Keratinocyte (primary cell): ENCODE measurements around the gene ARHGEF25. TPM values are rescaled to one million over a fixed set of nuclear protein-coding genes. Genes with fewer than 3 reads are reported as not detected.

ENCODE experiments used
- DNase-seq: peaks from one replicate; pipeline ENCODE4 v3.0.0-alpha.2; 2011; ENCODE audit warnings: low read depth, missing footprints, low spot score
- FAIRE-seq: peaks from 2 replicates; lab custom pipeline; 2011; peaks lifted over from hg19 to GRCh38; lab: Jason Lieb, UNC
- H2AFZ ChIP-seq: 2 replicates; pipeline ENCODE4 v1.6.0; 2012; ENCODE audit warnings: low read length, control low read depth, inconsistent platforms; ENCODE audit not compliant: control insufficient read depth
- H3K27ac ChIP-seq: 2 replicates; pipeline ENCODE4 v1.5.1; 2011; ENCODE audit warnings: low read length; ENCODE audit not compliant: control insufficient read depth, insufficient read depth
- H3K27me3 ChIP-seq: 3 replicates; pipeline ENCODE4 v1.6.0; 2011; ENCODE audit warnings: low read length; ENCODE audit not compliant: control insufficient read depth, insufficient read depth; ENCODE audit errors: extremely low read depth
- H3K36me3 ChIP-seq, 2 experiments: 2 replicates in 1 of 2; 3 replicates in 1 of 2; pipeline ENCODE4 v1.5.1; 2011; ENCODE audit warnings: low read length in 2 of 2, mild to moderate bottlenecking in 1 of 2; ENCODE audit not compliant: control insufficient read depth in 2 of 2, insufficient read depth in 2 of 2; ENCODE audit errors: extremely low read depth in 1 of 2
- H3K4me1 ChIP-seq: 3 replicates; pipeline ENCODE4 v1.5.1; 2011; ENCODE audit warnings: low read length; ENCODE audit not compliant: control insufficient read depth, insufficient read depth; ENCODE audit errors: extremely low read depth
- H3K4me2 ChIP-seq: 3 replicates; pipeline ENCODE4 v1.6.0; 2011; ENCODE audit warnings: low read depth, low read length; ENCODE audit not compliant: control insufficient read depth, insufficient read depth; ENCODE audit errors: extremely low read depth
- H3K4me3 ChIP-seq, 3 experiments: fragments of 200-600 bp in 1 of 3; sonication (generic) in 1 of 3; 2 replicates in 2 of 3; 3 replicates in 1 of 3; pipeline ENCODE4 v1.5.1; 2011 to 2016; ENCODE audit warnings: low read length in 3 of 3, mild to moderate bottlenecking in 3 of 3, control low read depth in 2 of 3, inconsistent platforms in 1 of 3, low read depth in 1 of 3, mixed read lengths in 1 of 3, mixed run types in 1 of 3, moderate library complexity in 1 of 3; ENCODE audit not compliant: control insufficient read depth in 2 of 3, insufficient read depth in 2 of 3; ENCODE audit errors: extremely low read depth in 1 of 3
- H3K79me2 ChIP-seq: 2 replicates; pipeline ENCODE4 v1.6.0; 2012; ENCODE audit warnings: low read length; ENCODE audit not compliant: control insufficient read depth, insufficient read depth
- H3K9ac ChIP-seq: 3 replicates; pipeline ENCODE4 v1.6.0; 2011; ENCODE audit warnings: low read length; ENCODE audit not compliant: control insufficient read depth, insufficient read depth; ENCODE audit errors: extremely low read depth
- H3K9me1 ChIP-seq: 3 replicates; pipeline ENCODE4 v1.6.0; 2011; ENCODE audit warnings: low read length; ENCODE audit not compliant: control insufficient read depth, insufficient read depth; ENCODE audit errors: extremely low read depth
- H3K9me3 ChIP-seq: 2 replicates; pipeline ENCODE4 v1.5.1; 2012; ENCODE audit warnings: low read depth, low read length; ENCODE audit not compliant: control insufficient read depth
- H4K20me1 ChIP-seq: 3 replicates; pipeline ENCODE4 v1.6.0; 2011; ENCODE audit warnings: low read length; ENCODE audit not compliant: control insufficient read depth, insufficient read depth; ENCODE audit errors: extremely low read depth
- CTCF ChIP-seq, 3 experiments: IDR thresholded peaks in 1 of 3; conservative IDR thresholded peaks in 1 of 3; optimal IDR thresholded peaks in 1 of 3; 2 replicates in 2 of 3; 3 replicates in 1 of 3; pipeline versions ENCODE3 to v1.5.1; 2011; ENCODE audit warnings: low read length in 3 of 3, mild to moderate bottlenecking in 3 of 3, moderate library complexity in 2 of 3, control low read depth in 1 of 3, inconsistent platforms in 1 of 3; ENCODE audit not compliant: insufficient read depth in 2 of 3; ENCODE audit errors: extremely low read depth in 1 of 3
- EZH2 ChIP-seq: IDR thresholded peaks from one replicate; pipeline ENCODE4 v1.6.1; 2012; ENCODE audit warnings: inconsistent platforms, mild to moderate bottlenecking, low read length, moderate library complexity
- dilution Hi-C: fragments of 300-500 bp; cut with MboI; formaldehyde crosslinking; loops from one replicate; pipeline ENCODE4 v1.7.0; 2020; ENCODE audit warnings: low sequenced_read_pairs; ENCODE audit not compliant: extremely low pct_ligation_motif_present
- polyA plus RNA-seq, 5 experiments: library from polyadenylated mRNA; depleted of rRNA in 3 of 5; stranded (reverse) in 3 of 5; stranded (forward) in 1 of 5; unstranded in 1 of 5; fragments of >200 nt; gene quantifications; 1 replicate in 1 of 5; 2 replicates in 3 of 5; 3 replicates in 1 of 5; pipeline versions ENCODE4 v1.2.1 to v1.2.3, GENCODE V29; 2011 to 2012; ENCODE audit warnings: missing spikeins in 2 of 5, low read depth in 1 of 5, low replicate concordance in 1 of 5

Gene ARHGEF25
- polyA plus RNA-seq, 1 donor (not counting 4 experiments of a cell fraction or from before 2014, with no cell fraction given): 0.12 TPM

GRCh38 chr12:57575771-57576612 is 35.2 kb upstream of the ARHGEF25 start:
- FAIRE-seq (no peak), DNase-seq (no peak)
- Histone ChIP-seq H2AFZ (no peak overlapping the region), H3K9me3 (no peaks in the 10 kb centered on the region), H4K20me1 (no peaks in the 10 kb centered on the region), H3K9me1 (no peaks in the 10 kb centered on the region), H3K79me2 (no peaks in the 10 kb centered on the region), H3K27me3 (peaks cover 6% of the 10 kb centered on the region), H3K36me3 (no peaks in the 10 kb centered on the region), H3K4me2 (no peak overlapping the region), H3K4me3 (no peak overlapping the region), H3K4me1 (no peaks in the 10 kb centered on the region), H3K9ac (no peak overlapping the region), H3K27ac (no peak overlapping the region)
- TF ChIP-seq CTCF (optimal IDR thresholded peaks at IDR 0.05 in 1 of 3, IDR thresholded peaks at IDR 0.05 in 1 of 3, conservative IDR thresholded peaks at IDR 0.05 in 1 of 3; ENCODE audit: extremely low read depth in 1 of 3, insufficient read depth in 2 of 3, low read length in 3 of 3) (no peak), EZH2 (no peak)
- dilution Hi-C loops: loop anchor here (10.0 to 25.0 kb wide), 2 partner anchors 59 to 161 kb away; partner anchors contain the start of genes AGAP2, B4GALNT1 and TSPAN31

- TF ChIP-seq EZH2 (no peak), CTCF (optimal IDR thresholded peaks at IDR 0.05 in 1 of 3, IDR thresholded peaks at IDR 0.05 in 1 of 3, conservative IDR thresholded peaks at IDR 0.05 in 1 of 3; ENCODE audit: extremely low read depth in 1 of 3, insufficient read depth in 2 of 3, low read length in 3 of 3) (no peak)
- H3K9me1 ChIP-seq: no peaks in the 10 kb centered on the region
- H3K4me1 ChIP-seq: no peaks in the 10 kb centered on the region
- H3K79me2 ChIP-seq: no peaks in the 10 kb centered on the region
- no peak overlapping the region for H3K4me2 ChIP-seq
- peaks cover 6% of the 10 kb centered on the region for H3K27me3 ChIP-seq
- dilution Hi-C loops: loop anchor here (10.0 to 25.0 kb wide), 2 partner anchors 58 to 161 kb away; partner anchors contain the start of genes AGAP2, B4GALNT1 and TSPAN31
- no peak overlapping the region for H3K4me3 ChIP-seq
- DNase-seq: no peak
- H4K20me1 ChIP-seq: no peaks in the 10 kb centered on the region
- no peak overlapping the region for H3K27ac ChIP-seq
- no peaks in the 10 kb centered on the region for H3K9me3 ChIP-seq
- no peak overlapping the region for H2AFZ ChIP-seq
- no peak overlapping the region for H3K9ac ChIP-seq
- no peaks in the 10 kb centered on the region for H3K36me3 ChIP-seq
- peak; percentile 34 for FAIRE-seq
These were observed 34.5 kb upstream of the ARHGEF25 start for GRCh38 chr12:57576613-57577160.
